ENCODE data around the gene GTF2F2. TPM values are rescaled to one million over a fixed set of nuclear protein-coding genes. Genes with fewer than 3 reads are reported as not detected.

Gene GTF2F2
- total RNA-seq, 1 experiment from 2014 or later = 40.1 TPM

- RAD21 ChIA-PET (ENCODE audit: low non-redundant PET in 1 of 2, low total read pairs in 2 of 2, uncharacterized antibody in 2 of 2, unreplicated experiment in 2 of 2) = no interaction called here
- no peak overlapping the region for H3K9ac ChIP-seq (ENCODE audit: low read length)
- H3K27ac ChIP-seq (ENCODE audit: low read depth, low read length) = no peak overlapping the region
- no peaks in the 10 kb centered on the region for H3K36me3 ChIP-seq (ENCODE audit: control insufficient read depth in 1 of 2, insufficient read depth in 2 of 2, low read length in 2 of 2)
- no TSS peak for BruUV-seq (replicated peaks)
- intact Hi-C loops (cut with micrococcal nuclease) = no loop called here
- POLR2A ChIA-PET = no interaction called here
- DNase-seq (ENCODE audit: low read depth, low spot score) (no peak), ATAC-seq (peak; percentile 47; the same call in 1 of the 2 replicates)
- no peak overlapping the region for H3K4me3 ChIP-seq (replicated peaks in 1 of 2; ENCODE audit: low read depth in 1 of 2, low read length in 2 of 2)
- H3K79me2 ChIP-seq (ENCODE audit: insufficient read depth, low read length) = no peaks in the 10 kb centered on the region
- H4K20me1 ChIP-seq (ENCODE audit: insufficient read depth) = no peaks in the 10 kb centered on the region
- H3K9me2 ChIP-seq (ENCODE audit: insufficient read depth) = no peaks in the 10 kb centered on the region
- H3K4me2 ChIP-seq (ENCODE audit: low read length) = no peak overlapping the region
- no peaks in the 10 kb centered on the region for H3K9me3 ChIP-seq (ENCODE audit: control insufficient read depth in 1 of 2, insufficient read depth in 1 of 2, low read depth in 1 of 2, low read length in 2 of 2)
- H2AFZ ChIP-seq (ENCODE audit: low read depth, low read length, poor library complexity, severe bottlenecking) = peak overlapping the region; percentile 8
- no peaks in the 10 kb centered on the region for H3K4me1 ChIP-seq (ENCODE audit: control insufficient read depth in 1 of 2, insufficient read depth in 2 of 2, low read length in 2 of 2)
- TF ChIP-seq EGR1 (IDR thresholded peaks at IDR 0.05; ENCODE audit: low read depth) = no peak
- TF ChIP-seq EZH2phosphoT487 (IDR thresholded peaks at IDR 0.05; ENCODE audit: borderline replicate concordance) = no peak
- no peak for TF ChIP-seq REST (IDR thresholded peaks at IDR 0.05; ENCODE audit: low read depth)
- TF ChIP-seq SIN3A (IDR thresholded peaks at IDR 0.05; ENCODE audit: low read depth) = no peak
- no peak for TF ChIP-seq TCF7L2 (IDR thresholded peaks at IDR 0.05; ENCODE audit: borderline replicate concordance, extremely low read depth, insufficient read depth, insufficient read length)
- TF ChIP-seq ZNF274 (IDR thresholded peaks at IDR 0.05; ENCODE audit: low read depth, low read length) = no peak
- TF ChIP-seq MAX (IDR thresholded peaks at IDR 0.05) = no peak
- no peak for TF ChIP-seq POLR2AphosphoS5 (IDR thresholded peaks at IDR 0.05; ENCODE audit: low read depth, low read length)
- H3K27me3 ChIP-seq (ENCODE audit: insufficient read depth, low read length) = no peaks in the 10 kb centered on the region
- CTCF ChIA-PET = no interaction called here
Observed at GRCh38 chr13:45109102-45109720, 11.1 kb upstream of the GTF2F2 start.

Measured in HCT116 (cell line).